ENCODE measurements around the gene POLR1E.
A peak's percentile ranks its signal among the peaks of the same experiment; 100 is the strongest.
"Not testable (repeated sequence)": the region's sequence is repeated elsewhere in the genome, so short reads cannot be mapped to it uniquely, and the experiment has no call there.

Gene POLR1E

DNA sequence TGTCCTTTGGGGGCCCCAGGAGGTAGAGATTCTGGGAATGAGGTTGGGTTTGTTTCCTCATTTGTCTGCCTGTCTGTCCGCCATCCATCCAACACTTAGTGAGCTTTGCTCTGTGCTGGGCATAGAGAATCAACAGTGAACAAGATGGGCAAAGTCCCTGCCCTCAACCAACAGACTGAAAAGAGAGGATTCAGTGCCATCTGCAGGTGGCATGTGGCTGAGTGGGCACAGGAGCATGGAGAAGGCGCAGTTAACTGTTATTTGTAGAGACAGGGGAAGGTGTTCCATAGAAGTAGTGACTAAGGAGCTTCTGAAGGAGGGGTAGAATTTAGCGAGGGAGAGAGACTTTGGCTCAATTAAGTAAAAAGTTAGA is 23.1 kb downstream of the POLR1E start:
- Histone ChIP-seq H3K4me3 (ENCODE audit: low read depth, low read length) (no peak overlapping the region), H3K27me3 (ENCODE audit: insufficient read depth, low read depth, severe bottlenecking) (no peaks in the 10 kb centered on the region), H3K27ac (no peak overlapping the region), H3K9me3 (ENCODE audit: severe bottlenecking) (no peaks in the 10 kb centered on the region), H3K36me3 (peaks cover 79% of the 10 kb centered on the region)
- TF ChIP-seq, protein P1, sequence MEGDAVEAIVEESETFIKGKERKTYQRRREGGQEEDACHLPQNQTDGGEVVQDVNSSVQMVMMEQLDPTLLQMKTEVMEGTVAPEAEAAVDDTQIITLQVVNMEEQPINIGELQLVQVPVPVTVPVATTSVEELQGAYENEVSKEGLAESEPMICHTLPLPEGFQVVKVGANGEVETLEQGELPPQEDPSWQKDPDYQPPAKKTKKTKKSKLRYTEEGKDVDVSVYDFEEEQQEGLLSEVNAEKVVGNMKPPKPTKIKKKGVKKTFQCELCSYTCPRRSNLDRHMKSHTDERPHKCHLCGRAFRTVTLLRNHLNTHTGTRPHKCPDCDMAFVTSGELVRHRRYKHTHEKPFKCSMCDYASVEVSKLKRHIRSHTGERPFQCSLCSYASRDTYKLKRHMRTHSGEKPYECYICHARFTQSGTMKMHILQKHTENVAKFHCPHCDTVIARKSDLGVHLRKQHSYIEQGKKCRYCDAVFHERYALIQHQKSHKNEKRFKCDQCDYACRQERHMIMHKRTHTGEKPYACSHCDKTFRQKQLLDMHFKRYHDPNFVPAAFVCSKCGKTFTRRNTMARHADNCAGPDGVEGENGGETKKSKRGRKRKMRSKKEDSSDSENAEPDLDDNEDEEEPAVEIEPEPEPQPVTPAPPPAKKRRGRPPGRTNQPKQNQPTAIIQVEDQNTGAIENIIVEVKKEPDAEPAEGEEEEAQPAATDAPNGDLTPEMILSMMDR (IDR thresholded peaks at IDR 0.05; ENCODE audit: low read depth, low read length) = no peak
- DNase-seq = no peak

DNA sequence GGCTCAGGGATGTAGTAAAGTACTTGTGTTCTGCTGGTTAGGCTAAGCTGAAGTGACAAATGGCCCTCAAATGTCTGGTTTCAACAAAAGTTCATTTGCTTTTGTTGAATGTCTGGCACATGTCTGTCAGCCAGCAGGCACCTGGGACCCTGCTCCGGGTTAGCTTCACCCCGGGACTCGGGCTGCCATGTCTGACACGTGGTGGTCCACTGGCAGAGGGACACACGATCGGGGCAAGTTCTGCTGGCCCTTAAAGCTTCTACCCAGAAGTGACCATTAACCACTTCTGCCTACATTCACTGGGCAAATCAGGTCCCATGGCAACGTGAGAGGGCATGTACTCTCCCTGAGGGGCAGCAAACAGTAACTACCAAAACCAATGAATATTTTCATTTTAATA is 23.8 kb downstream of the POLR1E start:
- H3K27me3 ChIP-seq (ENCODE audit: insufficient read depth, low read depth, severe bottlenecking) = no peaks in the 10 kb centered on the region
- H3K9me3 ChIP-seq (ENCODE audit: severe bottlenecking) = no peaks in the 10 kb centered on the region
- H3K27ac ChIP-seq = no peak overlapping the region
- TF ChIP-seq, protein P1 (IDR thresholded peaks at IDR 0.05; ENCODE audit: low read depth, low read length) = no peak
- DNase-seq = no peak
- H3K36me3 ChIP-seq = peaks cover 77% of the 10 kb centered on the region
- no peak overlapping the region for H3K4me3 ChIP-seq (ENCODE audit: low read depth, low read length)

DNA sequence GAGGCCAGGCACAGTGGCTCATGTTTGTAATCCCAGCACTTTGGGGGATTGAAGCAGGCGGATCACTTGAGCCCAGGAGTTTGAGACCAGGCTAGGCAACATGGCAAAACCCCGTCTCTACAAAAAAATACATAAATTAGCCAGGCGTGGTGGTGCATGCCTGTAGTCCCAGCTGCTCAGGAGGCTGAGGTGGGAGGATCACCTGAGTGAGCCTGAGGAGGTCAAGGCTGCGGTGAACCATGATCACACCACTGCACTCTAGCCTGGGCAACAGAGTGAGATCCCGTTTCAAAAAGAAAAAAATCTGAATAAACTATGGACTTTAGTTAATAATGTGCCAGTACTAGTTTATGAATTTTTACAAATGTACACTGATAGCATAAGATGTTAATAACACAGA is 24.3 kb downstream of the POLR1E start:
- H3K36me3 ChIP-seq = peaks cover 79% of the 10 kb centered on the region
- H3K27me3 ChIP-seq (ENCODE audit: insufficient read depth, low read depth, severe bottlenecking); H3K27ac ChIP-seq; H3K4me3 ChIP-seq (ENCODE audit: low read depth, low read length); H3K9me3 ChIP-seq (ENCODE audit: severe bottlenecking); DNase-seq: not testable (repeated sequence)

DNA sequence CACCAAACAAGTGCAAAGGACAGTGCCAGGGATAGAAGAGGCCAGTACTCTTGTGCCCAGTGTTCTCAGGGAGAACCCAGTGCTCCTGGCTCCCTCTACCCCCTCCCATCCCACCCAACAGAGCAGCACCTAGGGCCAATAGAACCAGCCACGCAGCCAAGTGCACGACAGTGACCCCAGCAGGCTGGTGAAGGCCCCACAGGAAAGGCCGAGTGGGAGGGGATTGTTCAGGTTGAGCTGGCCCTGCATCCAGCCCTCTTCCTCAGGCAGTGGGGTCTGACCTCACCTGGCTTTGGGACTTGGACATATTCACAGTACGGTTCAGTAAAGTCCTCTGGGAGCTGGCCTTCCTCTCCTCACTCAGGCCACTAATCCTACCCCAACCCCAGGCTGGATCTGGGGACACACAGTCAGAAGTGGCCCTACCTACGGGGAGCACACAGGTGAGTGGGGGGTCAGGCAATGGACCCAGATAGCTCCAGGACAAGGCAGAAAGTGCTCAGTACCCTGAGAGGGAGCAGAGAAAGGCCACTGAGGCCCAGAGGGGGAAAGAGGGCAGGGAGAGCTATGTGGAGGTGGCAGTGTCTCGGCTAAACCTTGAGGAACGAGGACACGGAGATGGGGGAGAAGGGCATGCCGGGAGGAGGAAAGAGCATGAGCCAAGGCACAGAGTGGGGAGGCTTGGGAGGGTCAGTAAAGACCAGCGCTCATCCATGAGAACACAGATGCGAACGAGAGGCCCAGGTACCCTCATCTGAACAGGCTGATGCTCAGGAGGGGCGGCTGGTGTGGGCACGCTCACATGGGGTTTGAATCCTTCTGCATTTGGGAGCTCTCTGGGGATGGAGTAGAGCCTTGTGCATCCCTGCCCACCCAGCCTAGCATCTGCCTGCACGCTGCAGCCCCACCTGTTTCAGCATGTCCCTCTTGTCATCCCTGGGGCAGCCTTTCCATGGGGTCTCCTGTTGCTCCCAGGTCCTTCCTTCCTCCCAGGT is 25.6 kb downstream of the POLR1E start:
- H3K4me3 ChIP-seq (ENCODE audit: low read depth, low read length) = no peak overlapping the region
- peak; percentile 69 for DNase-seq
- no peaks in the 10 kb centered on the region for H3K27me3 ChIP-seq (ENCODE audit: insufficient read depth, low read depth, severe bottlenecking)
- peaks cover 85% of the 10 kb centered on the region for H3K36me3 ChIP-seq
- TF ChIP-seq, protein P1 (IDR thresholded peaks at IDR 0.05; ENCODE audit: low read depth, low read length) = peak; percentile 62
- H3K27ac ChIP-seq = no peak overlapping the region
- H3K9me3 ChIP-seq (ENCODE audit: severe bottlenecking) = no peaks in the 10 kb centered on the region

DNA sequence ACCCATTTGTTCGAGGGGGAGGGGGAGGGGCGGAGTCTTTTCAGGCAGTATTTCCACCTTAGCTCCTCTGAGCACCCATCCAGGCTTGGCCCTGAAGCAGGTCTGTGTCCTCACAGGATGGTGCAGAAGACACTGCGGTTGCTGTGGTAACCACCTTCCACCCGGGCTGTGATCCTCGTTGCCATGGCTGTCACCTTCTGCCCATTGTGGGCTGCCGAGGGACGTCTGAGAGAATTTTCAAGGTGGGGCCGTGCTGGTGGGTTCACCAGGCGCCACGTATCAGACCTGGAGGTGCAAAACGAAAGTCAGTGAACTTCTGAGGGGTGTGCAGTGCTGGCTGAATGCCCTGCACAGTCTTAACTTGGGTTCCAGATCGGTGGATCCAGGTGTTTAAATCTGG is 26.7 kb downstream of the POLR1E start:
- Histone ChIP-seq H3K9me3 (ENCODE audit: severe bottlenecking) (no peaks in the 10 kb centered on the region), H3K27me3 (ENCODE audit: insufficient read depth, low read depth, severe bottlenecking) (no peaks in the 10 kb centered on the region), H3K4me3 (ENCODE audit: low read depth, low read length) (no peak overlapping the region), H3K36me3 (peaks cover 91% of the 10 kb centered on the region), H3K27ac (no peak overlapping the region)
- DNase-seq = no peak
- TF ChIP-seq, protein P1 (IDR thresholded peaks at IDR 0.05; ENCODE audit: low read depth, low read length) = no peak

DNA sequence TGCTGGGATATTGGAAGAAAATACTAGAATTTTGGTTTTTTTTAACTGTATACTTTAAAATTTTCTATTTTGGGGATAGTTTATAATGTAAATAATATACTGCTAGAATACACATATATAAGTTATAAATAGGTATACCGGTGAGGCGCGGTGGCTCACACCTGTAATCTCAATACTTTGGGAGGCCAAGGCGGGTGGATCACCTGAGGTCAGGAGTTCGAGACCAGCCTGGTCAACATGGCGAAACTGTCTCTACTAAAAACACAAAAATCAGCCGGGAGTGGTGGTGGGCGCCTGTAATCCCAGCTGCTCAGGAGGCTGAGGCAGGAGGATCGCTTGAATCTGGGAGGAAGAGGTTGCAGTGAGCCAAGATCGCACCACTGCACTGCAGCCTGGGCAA is 28.7 kb downstream of the POLR1E start:
- H3K36me3 ChIP-seq = peaks cover 90% of the 10 kb centered on the region
- H3K9me3 ChIP-seq (ENCODE audit: severe bottlenecking); H3K4me3 ChIP-seq (ENCODE audit: low read depth, low read length); H3K27ac ChIP-seq; H3K27me3 ChIP-seq (ENCODE audit: insufficient read depth, low read depth, severe bottlenecking); DNase-seq: not testable (repeated sequence)
